ENCODE results near the gene NT5C2.
"Not testable (repeated sequence)": the region's sequence is repeated elsewhere in the genome, so short reads cannot be mapped to it uniquely, and the experiment has no call there.

GRCh38 chr10:103191198-103191597 is 1.9 kb downstream of the NT5C2 start:
- TF ChIP-seq EZH2 (IDR thresholded peaks at IDR 0.05; ENCODE audit: insufficient read depth, poor library complexity, severe bottlenecking); EZH2phosphoT487 (IDR thresholded peaks at IDR 0.05; ENCODE audit: insufficient read depth, low read depth): not testable (repeated sequence)

Measured in GM23248 (cell line).